HL-60 (cell line): Measurements from ENCODE around the gene FLOT2.
A peak's percentile ranks its signal among the peaks of the same experiment; 100 is the strongest.

Source experiments
- DNase-seq, 2 experiments: peaks; one replicate each; pipeline ENCODE4 v3.0.0-alpha.2; 2010 to 2020; ENCODE audit warnings: low read depth in 1 of 2, low spot score in 1 of 2
- H3K27ac ChIP-seq: fragments of 250-450 bp; sonication (Bioruptor Pico); replicated peaks from 2 replicates; pipeline ENCODE4 v1.5.1; 2020; ENCODE audit warnings: mild to moderate bottlenecking, moderate library complexity
- H3K27me3 ChIP-seq: fragments of 250-450 bp; sonication (Bioruptor Pico); 2 replicates; pipeline ENCODE4 v1.5.1; 2021; ENCODE audit warnings: mild to moderate bottlenecking, moderate library complexity; ENCODE audit not compliant: insufficient read depth, poor library complexity, severe bottlenecking
- H3K4me3 ChIP-seq: replicated peaks from 2 replicates; pipeline ENCODE4 v1.5.1; 2011; ENCODE audit warnings: mild to moderate bottlenecking, control low read depth, low read length; ENCODE audit not compliant: insufficient read depth
- GABPA ChIP-seq: IDR thresholded peaks from 2 replicates; pipeline ENCODE4 v1.6.1; 2012; ENCODE audit warnings: low read depth
- POLR2AphosphoS5 ChIP-seq: IDR thresholded peaks from 2 replicates; pipeline ENCODE4 v1.6.1; 2012; ENCODE audit warnings: low read depth
- SPI1 ChIP-seq: IDR thresholded peaks from 2 replicates; pipeline ENCODE4 v1.6.1; 2012; ENCODE audit warnings: low read depth, mild to moderate bottlenecking, borderline replicate concordance
- TF ChIP-seq, protein P1 (sequence below): IDR thresholded peaks from 2 replicates; pipeline ENCODE4 v1.6.1; 2012; ENCODE audit warnings: low read depth; ENCODE audit not compliant: insufficient replicate concordance
- TF ChIP-seq, protein P2 (sequence below): IDR thresholded peaks from one replicate; pipeline ENCODE4 v1.5.1; 2011; ENCODE audit warnings: low read length, control low read depth, inconsistent platforms; ENCODE audit not compliant: insufficient read depth

The FLOT2 gene

DNA sequence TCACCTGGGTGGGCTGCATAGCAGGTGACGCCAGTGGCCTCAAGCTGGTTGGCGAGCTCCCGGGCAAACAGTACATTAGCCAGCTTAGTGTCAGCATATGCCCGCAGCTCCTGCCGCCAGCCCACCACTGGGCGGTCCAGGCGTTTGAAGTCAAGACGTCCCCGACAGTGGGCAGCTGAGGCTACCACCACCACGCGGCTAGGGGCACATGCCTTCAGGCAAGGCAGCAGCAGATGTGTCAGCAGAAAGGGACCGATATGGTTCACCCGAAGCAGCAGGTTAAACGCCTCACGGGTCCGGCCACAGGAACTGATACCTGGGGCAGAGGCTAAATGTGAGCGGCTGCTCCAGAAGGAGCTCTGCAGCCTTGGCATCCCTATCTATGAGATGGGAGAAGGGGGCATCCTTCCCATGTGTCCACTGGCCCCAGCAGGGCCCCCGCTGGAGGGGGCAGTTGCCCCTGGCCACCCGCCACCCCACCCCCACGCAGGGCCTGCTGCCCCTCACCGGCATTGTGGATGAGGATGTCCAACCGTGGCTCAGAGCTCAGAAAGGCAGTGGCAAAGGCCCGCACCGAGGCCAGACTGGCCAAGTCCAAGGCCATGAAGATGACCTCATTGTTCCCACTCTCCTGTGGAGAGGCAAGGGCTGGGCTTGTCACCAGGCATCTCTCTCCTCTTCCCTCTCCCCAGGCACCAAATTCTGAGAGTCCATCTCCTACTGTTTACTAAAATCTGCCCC lies 3.6 kb upstream of the FLOT2 start:
- DNase-seq = no peak
- TF ChIP-seq SPI1 (no peak), POLR2AphosphoS5 (no peak), GABPA (no peak)
- TF ChIP-seq, protein P1, sequence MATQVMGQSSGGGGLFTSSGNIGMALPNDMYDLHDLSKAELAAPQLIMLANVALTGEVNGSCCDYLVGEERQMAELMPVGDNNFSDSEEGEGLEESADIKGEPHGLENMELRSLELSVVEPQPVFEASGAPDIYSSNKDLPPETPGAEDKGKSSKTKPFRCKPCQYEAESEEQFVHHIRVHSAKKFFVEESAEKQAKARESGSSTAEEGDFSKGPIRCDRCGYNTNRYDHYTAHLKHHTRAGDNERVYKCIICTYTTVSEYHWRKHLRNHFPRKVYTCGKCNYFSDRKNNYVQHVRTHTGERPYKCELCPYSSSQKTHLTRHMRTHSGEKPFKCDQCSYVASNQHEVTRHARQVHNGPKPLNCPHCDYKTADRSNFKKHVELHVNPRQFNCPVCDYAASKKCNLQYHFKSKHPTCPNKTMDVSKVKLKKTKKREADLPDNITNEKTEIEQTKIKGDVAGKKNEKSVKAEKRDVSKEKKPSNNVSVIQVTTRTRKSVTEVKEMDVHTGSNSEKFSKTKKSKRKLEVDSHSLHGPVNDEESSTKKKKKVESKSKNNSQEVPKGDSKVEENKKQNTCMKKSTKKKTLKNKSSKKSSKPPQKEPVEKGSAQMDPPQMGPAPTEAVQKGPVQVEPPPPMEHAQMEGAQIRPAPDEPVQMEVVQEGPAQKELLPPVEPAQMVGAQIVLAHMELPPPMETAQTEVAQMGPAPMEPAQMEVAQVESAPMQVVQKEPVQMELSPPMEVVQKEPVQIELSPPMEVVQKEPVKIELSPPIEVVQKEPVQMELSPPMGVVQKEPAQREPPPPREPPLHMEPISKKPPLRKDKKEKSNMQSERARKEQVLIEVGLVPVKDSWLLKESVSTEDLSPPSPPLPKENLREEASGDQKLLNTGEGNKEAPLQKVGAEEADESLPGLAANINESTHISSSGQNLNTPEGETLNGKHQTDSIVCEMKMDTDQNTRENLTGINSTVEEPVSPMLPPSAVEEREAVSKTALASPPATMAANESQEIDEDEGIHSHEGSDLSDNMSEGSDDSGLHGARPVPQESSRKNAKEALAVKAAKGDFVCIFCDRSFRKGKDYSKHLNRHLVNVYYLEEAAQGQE = no peak
- TF ChIP-seq, protein P2, sequence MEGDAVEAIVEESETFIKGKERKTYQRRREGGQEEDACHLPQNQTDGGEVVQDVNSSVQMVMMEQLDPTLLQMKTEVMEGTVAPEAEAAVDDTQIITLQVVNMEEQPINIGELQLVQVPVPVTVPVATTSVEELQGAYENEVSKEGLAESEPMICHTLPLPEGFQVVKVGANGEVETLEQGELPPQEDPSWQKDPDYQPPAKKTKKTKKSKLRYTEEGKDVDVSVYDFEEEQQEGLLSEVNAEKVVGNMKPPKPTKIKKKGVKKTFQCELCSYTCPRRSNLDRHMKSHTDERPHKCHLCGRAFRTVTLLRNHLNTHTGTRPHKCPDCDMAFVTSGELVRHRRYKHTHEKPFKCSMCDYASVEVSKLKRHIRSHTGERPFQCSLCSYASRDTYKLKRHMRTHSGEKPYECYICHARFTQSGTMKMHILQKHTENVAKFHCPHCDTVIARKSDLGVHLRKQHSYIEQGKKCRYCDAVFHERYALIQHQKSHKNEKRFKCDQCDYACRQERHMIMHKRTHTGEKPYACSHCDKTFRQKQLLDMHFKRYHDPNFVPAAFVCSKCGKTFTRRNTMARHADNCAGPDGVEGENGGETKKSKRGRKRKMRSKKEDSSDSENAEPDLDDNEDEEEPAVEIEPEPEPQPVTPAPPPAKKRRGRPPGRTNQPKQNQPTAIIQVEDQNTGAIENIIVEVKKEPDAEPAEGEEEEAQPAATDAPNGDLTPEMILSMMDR = no peak
- Histone ChIP-seq H3K4me3 (peak overlapping the region; percentile 66; the same call in 1 of the 2 replicates), H3K27me3 (no peaks in the 10 kb centered on the region), H3K27ac (no peak overlapping the region)

DNA sequence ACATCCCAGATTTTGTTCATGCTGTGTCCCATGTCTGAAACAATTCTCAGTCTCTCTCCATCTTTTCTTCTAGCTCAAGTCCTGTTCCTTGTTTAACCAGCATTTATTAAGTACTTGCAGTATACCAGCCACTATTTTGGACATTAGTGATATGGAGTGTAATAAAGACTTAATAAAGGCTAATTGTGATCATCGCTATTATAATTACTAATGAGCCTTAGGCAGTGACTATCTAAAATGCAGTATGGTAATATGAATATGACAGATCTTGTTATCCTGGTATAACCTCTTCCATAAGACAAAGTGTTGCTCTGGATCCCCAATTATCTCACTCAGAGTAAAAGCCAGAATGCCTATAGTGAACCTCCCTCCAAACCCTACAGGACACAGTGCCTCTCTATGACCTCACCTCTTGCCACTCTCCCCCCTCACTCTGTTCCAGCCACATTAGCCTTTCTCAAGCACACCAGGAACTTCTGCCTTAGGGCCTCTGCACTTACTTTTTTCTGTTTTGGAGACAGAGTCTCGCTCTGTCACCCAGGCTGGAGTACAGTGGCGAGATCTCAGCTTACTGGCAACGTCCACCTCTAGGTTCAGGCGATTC lies 1.8 kb upstream of the FLOT2 start:
- Histone ChIP-seq H3K27ac (no peak overlapping the region), H3K27me3 (no peaks in the 10 kb centered on the region), H3K4me3 (no peak overlapping the region)
- DNase-seq = peak in 1 of 2 experiments; percentile 19
- TF ChIP-seq POLR2AphosphoS5 = no peak
- no peak for TF ChIP-seq GABPA
- TF ChIP-seq, protein P2 = no peak
- TF ChIP-seq, protein P1 = no peak
- no peak for TF ChIP-seq SPI1

DNA sequence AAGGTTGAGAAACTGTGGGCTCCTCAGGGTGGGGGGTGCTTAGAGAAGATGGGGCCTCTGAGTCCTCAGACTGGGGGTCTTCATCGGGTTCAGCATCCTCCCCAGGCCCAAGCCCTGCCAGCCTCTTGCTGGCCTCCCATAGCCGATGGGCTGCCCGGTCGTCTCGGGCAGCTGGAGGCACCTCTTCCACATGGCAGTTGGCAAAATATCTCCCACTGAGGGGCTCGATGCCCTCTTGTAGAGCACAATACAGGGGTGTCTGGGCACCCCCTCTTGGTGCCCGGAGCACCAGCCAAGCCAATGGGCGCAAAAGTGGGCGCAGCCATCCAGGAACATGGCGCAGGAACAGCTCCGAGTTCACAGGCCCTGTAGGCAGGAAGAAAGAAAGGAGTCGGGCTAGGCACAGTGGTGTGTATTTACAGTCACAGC lies 1.0 kb upstream of the FLOT2 start:
- no peak for DNase-seq
- TF ChIP-seq, protein P2 = no peak
- TF ChIP-seq POLR2AphosphoS5 = no peak
- no peak for TF ChIP-seq GABPA
- TF ChIP-seq, protein P1 = no peak
- TF ChIP-seq SPI1 = no peak
- Histone ChIP-seq H3K27ac (no peak overlapping the region), H3K4me3 (no peak overlapping the region), H3K27me3 (no peaks in the 10 kb centered on the region)
